Measurements from ENCODE around the gene ADGRL2. TPM values are rescaled to one million over a fixed set of nuclear protein-coding genes. Genes with fewer than 3 reads are reported as not detected.

The ADGRL2 gene
- total and polyA plus RNA-seq, 4 donors = 5.6 to 62.7 (median 37.0) TPM

- intact Hi-C loops (cut with DNase I) = no loop called here
- H3K4me3 ChIP-seq (ENCODE audit: low read length in 2 of 2) = no peak overlapping the region
- no peak overlapping the region for H3K27ac ChIP-seq (ENCODE audit: low read depth in 1 of 2, low read length in 2 of 2)
- DNase-seq = no peak
- H3K4me1 ChIP-seq (ENCODE audit: control insufficient read depth in 1 of 2, insufficient read depth in 2 of 2, low read length in 2 of 2) = no peaks in the 10 kb centered on the region
- H3K27me3 ChIP-seq (ENCODE audit: control insufficient read depth in 1 of 2, insufficient read depth in 2 of 2, low read length in 1 of 2) = no peaks in the 10 kb centered on the region
- no peak for ATAC-seq (ENCODE audit: low FRiP score)
- H3K9me3 ChIP-seq (ENCODE audit: control insufficient read depth, low read length) = no peaks in the 10 kb centered on the region
- WGBS, 2 donors = 47 to 52% methylated on average over 1 of the region's 1 CpG
- peaks cover 5 to 6% of the 10 kb centered on the region in 2 donors for H3K36me3 ChIP-seq (ENCODE audit: control insufficient read depth in 1 of 2, insufficient read depth in 2 of 2, low read length in 1 of 2)
Measured at GRCh38 chr1:81989524-81989923, 188.8 kb downstream of the ADGRL2 start.

GRCh38 chr1:81990241-81990640 lies 189.5 kb downstream of the ADGRL2 start:
- Histone ChIP-seq H3K27me3 (ENCODE audit: control insufficient read depth in 1 of 2, insufficient read depth in 2 of 2, low read length in 1 of 2) (no peaks in the 10 kb centered on the region), H3K27ac (ENCODE audit: low read depth in 1 of 2, low read length in 2 of 2) (no peak overlapping the region), H3K4me3 (ENCODE audit: low read length in 2 of 2) (no peak overlapping the region), H3K9me3 (ENCODE audit: control insufficient read depth, low read length) (no peaks in the 10 kb centered on the region), H3K36me3 (ENCODE audit: control insufficient read depth in 1 of 2, insufficient read depth in 2 of 2, low read length in 1 of 2) (peaks cover 5 to 6% of the 10 kb centered on the region in 2 donors), H3K4me1 (ENCODE audit: control insufficient read depth in 1 of 2, insufficient read depth in 2 of 2, low read length in 2 of 2) (no peaks in the 10 kb centered on the region)
- intact Hi-C loops (cut with DNase I) = no loop called here
- no peak for DNase-seq
- ATAC-seq (ENCODE audit: low FRiP score) = no peak
- WGBS, 2 donors = 92% methylated on average over 7 of the region's 7 CpGs

DNA sequence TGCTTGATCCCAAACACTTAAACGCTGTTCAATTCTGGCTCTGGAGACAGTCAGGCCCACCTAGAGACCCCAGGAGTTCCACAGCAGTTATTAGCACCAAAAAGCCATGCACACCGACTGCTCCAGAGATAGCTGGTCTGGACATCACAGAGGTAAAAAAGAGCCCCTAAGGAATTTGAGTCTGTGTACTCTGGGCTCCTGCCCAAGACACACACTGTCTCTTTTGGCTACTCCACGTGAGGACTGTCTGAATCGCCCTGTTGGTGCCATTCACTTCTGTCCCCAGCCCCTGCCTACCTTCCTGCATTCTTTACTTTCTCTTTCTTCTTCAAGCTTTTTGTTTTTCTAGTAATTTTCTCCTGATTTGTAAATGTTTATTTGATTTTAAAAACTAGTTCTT lies 197.4 kb downstream of the ADGRL2 start:
- Histone ChIP-seq H3K9me3 (ENCODE audit: control insufficient read depth, low read length) (no peaks in the 10 kb centered on the region), H3K4me3 (ENCODE audit: low read length in 2 of 2) (no peak overlapping the region), H3K27ac (ENCODE audit: low read depth in 1 of 2, low read length in 2 of 2) (peak overlapping the region in 1 of 2 donors; percentile 16), H3K4me1 (ENCODE audit: control insufficient read depth in 1 of 2, insufficient read depth in 2 of 2, low read length in 2 of 2) (peaks cover 0 to 3% of the 10 kb centered on the region in 2 donors), H3K36me3 (ENCODE audit: control insufficient read depth in 1 of 2, insufficient read depth in 2 of 2, low read length in 1 of 2) (no peaks in the 10 kb centered on the region), H3K27me3 (ENCODE audit: control insufficient read depth in 1 of 2, insufficient read depth in 2 of 2, low read length in 1 of 2) (no peaks in the 10 kb centered on the region)
- intact Hi-C loops (cut with DNase I) = no loop called here
- WGBS, 2 donors = 1 to 4% methylated on average over 4 of the region's 4 CpGs
- ATAC-seq (ENCODE audit: low FRiP score) = peak; percentile 62
- no peak for DNase-seq

DNA sequence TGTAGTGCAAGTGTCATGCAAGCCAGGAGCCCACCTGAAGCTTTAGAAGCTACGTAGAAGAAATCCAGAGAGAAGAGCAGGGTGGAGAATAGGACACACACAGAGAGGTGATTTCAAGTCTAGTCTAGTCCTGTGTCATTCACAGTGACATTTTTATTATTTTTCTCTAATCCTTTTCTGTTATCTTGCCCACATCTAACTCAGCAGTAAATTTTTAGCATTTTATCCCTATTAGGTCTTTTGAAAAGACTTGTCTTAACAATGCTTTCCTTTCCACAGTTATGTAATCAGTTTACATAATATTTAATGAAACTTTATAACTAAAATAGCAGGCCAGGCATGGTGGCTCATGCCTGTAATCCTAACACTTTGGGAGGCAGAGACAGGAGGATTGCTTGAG lies 198.6 kb downstream of the ADGRL2 start:
- intact Hi-C loops (cut with DNase I) = no loop called here
- WGBS, 2 donors = 48 to 66% methylated on average over 1 of the region's 1 CpG
- DNase-seq = no peak

DNA sequence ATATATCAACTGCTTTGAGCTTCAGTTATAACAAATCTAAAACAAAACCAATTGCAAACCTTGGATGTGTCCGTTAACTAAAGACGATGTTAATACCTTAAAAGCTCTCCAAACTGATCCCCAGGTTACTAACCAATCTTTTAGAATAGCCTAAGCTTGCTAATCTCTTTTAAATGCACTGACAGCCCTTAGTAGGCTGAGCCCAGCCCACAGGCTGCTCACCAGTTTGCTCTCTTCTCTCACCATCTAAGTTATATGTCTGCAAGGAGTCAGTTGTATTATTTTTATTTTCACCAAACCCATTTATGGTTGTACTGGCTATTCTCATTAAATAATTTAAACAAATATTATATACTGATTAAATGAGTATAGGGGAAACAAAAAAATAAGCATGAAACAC lies 199.5 kb downstream of the ADGRL2 start:
- H3K36me3 ChIP-seq (ENCODE audit: control insufficient read depth in 1 of 2, insufficient read depth in 2 of 2, low read length in 1 of 2) = no peaks in the 10 kb centered on the region
- DNase-seq (no peak), ATAC-seq (ENCODE audit: low FRiP score) (no peak)
- H3K4me3 ChIP-seq (ENCODE audit: low read length in 2 of 2) = no peak overlapping the region
- intact Hi-C loops (cut with DNase I) = no loop called here
- peaks cover 0 to 3% of the 10 kb centered on the region in 2 donors for H3K4me1 ChIP-seq (ENCODE audit: control insufficient read depth in 1 of 2, insufficient read depth in 2 of 2, low read length in 2 of 2)
- H3K27me3 ChIP-seq (ENCODE audit: control insufficient read depth in 1 of 2, insufficient read depth in 2 of 2, low read length in 1 of 2) = no peaks in the 10 kb centered on the region
- H3K9me3 ChIP-seq (ENCODE audit: control insufficient read depth, low read length) = no peaks in the 10 kb centered on the region
- H3K27ac ChIP-seq (ENCODE audit: low read depth in 1 of 2, low read length in 2 of 2) = no peak overlapping the region
- WGBS, 2 donors = 94 to 98% methylated on average over 2 of the region's 2 CpGs

More for the DNA sequence above, 198.6 kb downstream of the ADGRL2 start:
- H3K4me1 ChIP-seq (ENCODE audit: control insufficient read depth in 1 of 2, insufficient read depth in 2 of 2, low read length in 2 of 2) = peaks cover 0 to 3% of the 10 kb centered on the region in 2 donors
- ATAC-seq (ENCODE audit: low FRiP score) = no peak
- H3K36me3 ChIP-seq (ENCODE audit: control insufficient read depth in 1 of 2, insufficient read depth in 2 of 2, low read length in 1 of 2) = no peaks in the 10 kb centered on the region
- H3K27ac ChIP-seq (ENCODE audit: low read depth in 1 of 2, low read length in 2 of 2) = no peak overlapping the region
- H3K4me3 ChIP-seq (ENCODE audit: low read length in 2 of 2) = no peak overlapping the region
- no peaks in the 10 kb centered on the region for H3K9me3 ChIP-seq (ENCODE audit: control insufficient read depth, low read length)
- H3K27me3 ChIP-seq (ENCODE audit: control insufficient read depth in 1 of 2, insufficient read depth in 2 of 2, low read length in 1 of 2) = no peaks in the 10 kb centered on the region

- DNase-seq (no peak), ATAC-seq (ENCODE audit: low FRiP score) (no peak)
- no peaks in the 10 kb centered on the region for H3K27me3 ChIP-seq (ENCODE audit: control insufficient read depth in 1 of 2, insufficient read depth in 2 of 2, low read length in 1 of 2)
- no peaks in the 10 kb centered on the region for H3K36me3 ChIP-seq (ENCODE audit: control insufficient read depth in 1 of 2, insufficient read depth in 2 of 2, low read length in 1 of 2)
- intact Hi-C loops (cut with DNase I) = no loop called here
- 92 to 95% methylated on average over 4 of the region's 4 CpGs for WGBS, 2 donors
- peaks cover 0 to 3% of the 10 kb centered on the region in 2 donors for H3K4me1 ChIP-seq (ENCODE audit: control insufficient read depth in 1 of 2, insufficient read depth in 2 of 2, low read length in 2 of 2)
- no peak overlapping the region for H3K27ac ChIP-seq (ENCODE audit: low read depth in 1 of 2, low read length in 2 of 2)
- no peaks in the 10 kb centered on the region for H3K9me3 ChIP-seq (ENCODE audit: control insufficient read depth, low read length)
- H3K4me3 ChIP-seq (ENCODE audit: low read length in 2 of 2) = no peak overlapping the region
Measured at GRCh38 chr1:82001345-82001744, 200.6 kb downstream of the ADGRL2 start.

GRCh38 chr1:82007804-82008203 lies 207.1 kb downstream of the ADGRL2 start:
- Histone ChIP-seq H3K4me3 (ENCODE audit: low read length in 2 of 2) (no peak overlapping the region), H3K4me1 (ENCODE audit: control insufficient read depth in 1 of 2, insufficient read depth in 2 of 2, low read length in 2 of 2) (no peaks in the 10 kb centered on the region), H3K27ac (ENCODE audit: low read depth in 1 of 2, low read length in 2 of 2) (no peak overlapping the region), H3K36me3 (ENCODE audit: control insufficient read depth in 1 of 2, insufficient read depth in 2 of 2, low read length in 1 of 2) (no peaks in the 10 kb centered on the region), H3K9me3 (ENCODE audit: control insufficient read depth, low read length) (no peaks in the 10 kb centered on the region), H3K27me3 (ENCODE audit: control insufficient read depth in 1 of 2, insufficient read depth in 2 of 2, low read length in 1 of 2) (no peaks in the 10 kb centered on the region)
- DNase-seq (no peak), ATAC-seq (ENCODE audit: low FRiP score) (no peak)
- intact Hi-C loops (cut with DNase I) = no loop called here

DNA sequence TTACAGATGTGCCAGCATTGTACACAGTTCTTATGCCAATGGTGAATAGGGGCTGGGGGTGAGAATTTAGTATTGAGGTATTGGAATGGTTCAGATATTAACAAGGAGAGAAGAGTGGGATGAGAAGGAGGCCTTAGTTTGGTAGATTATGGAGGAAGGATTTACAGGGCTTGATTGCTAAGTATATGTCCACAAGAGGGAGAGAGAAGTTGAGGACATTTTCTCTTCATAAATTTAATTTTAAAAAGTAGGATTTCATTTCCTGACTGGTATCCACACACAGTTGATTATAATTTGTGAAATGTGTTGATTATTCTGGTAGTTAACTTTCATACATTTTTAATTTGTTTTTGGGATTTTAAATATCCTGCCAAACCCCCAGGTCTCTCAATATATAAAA lies 213.0 kb downstream of the ADGRL2 start:
- DNase-seq = no peak
- Histone ChIP-seq H3K4me1 (ENCODE audit: control insufficient read depth in 1 of 2, insufficient read depth in 2 of 2, low read length in 2 of 2) (no peaks in the 10 kb centered on the region), H3K27ac (ENCODE audit: low read depth in 1 of 2, low read length in 2 of 2) (no peak overlapping the region), H3K27me3 (ENCODE audit: control insufficient read depth in 1 of 2, insufficient read depth in 2 of 2, low read length in 1 of 2) (no peaks in the 10 kb centered on the region), H3K36me3 (ENCODE audit: control insufficient read depth in 1 of 2, insufficient read depth in 2 of 2, low read length in 1 of 2) (no peaks in the 10 kb centered on the region), H3K4me3 (ENCODE audit: low read length in 2 of 2) (no peak overlapping the region), H3K9me3 (ENCODE audit: control insufficient read depth, low read length) (no peaks in the 10 kb centered on the region)
- intact Hi-C loops (cut with DNase I) = no loop called here
- ATAC-seq (ENCODE audit: low FRiP score) = no peak

DNA sequence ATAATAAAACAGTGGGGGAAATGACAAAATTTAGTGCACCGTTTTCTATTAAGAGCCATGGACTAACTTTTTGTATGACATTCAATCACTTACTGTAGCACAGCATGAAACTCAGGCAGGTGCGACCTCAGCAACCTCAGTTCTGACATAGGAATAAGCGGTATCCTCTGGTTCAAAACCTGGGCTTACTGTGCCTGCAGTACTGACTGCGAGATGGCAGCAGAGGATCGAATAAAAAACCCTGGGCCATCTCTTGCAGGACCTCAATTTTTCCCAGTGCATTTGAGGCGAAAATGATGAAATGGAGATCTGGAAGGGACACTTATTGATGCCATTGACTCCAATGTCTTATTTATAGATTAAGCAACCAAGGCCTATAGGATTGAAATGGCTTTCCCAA lies 214.7 kb downstream of the ADGRL2 start:
- Histone ChIP-seq H3K4me3 (ENCODE audit: low read length in 2 of 2) (no peak overlapping the region), H3K36me3 (ENCODE audit: control insufficient read depth in 1 of 2, insufficient read depth in 2 of 2, low read length in 1 of 2) (no peaks in the 10 kb centered on the region), H3K4me1 (ENCODE audit: control insufficient read depth in 1 of 2, insufficient read depth in 2 of 2, low read length in 2 of 2) (no peaks in the 10 kb centered on the region), H3K9me3 (ENCODE audit: control insufficient read depth, low read length) (peaks cover 1% of the 10 kb centered on the region), H3K27me3 (ENCODE audit: control insufficient read depth in 1 of 2, insufficient read depth in 2 of 2, low read length in 1 of 2) (no peaks in the 10 kb centered on the region), H3K27ac (ENCODE audit: low read depth in 1 of 2, low read length in 2 of 2) (no peak overlapping the region)
- intact Hi-C loops (cut with DNase I) = no loop called here
- no peak for DNase-seq
- WGBS, 2 donors = 88 to 97% methylated on average over 6 of the region's 6 CpGs
- no peak for ATAC-seq (ENCODE audit: low FRiP score)
